ENCODE results near the gene TTLL10.

Gene TTLL10

GRCh38 chr1:1238702-1239178, 65.1 kb downstream of the TTLL10 start:
- DNase-seq = no peak

DNA sequence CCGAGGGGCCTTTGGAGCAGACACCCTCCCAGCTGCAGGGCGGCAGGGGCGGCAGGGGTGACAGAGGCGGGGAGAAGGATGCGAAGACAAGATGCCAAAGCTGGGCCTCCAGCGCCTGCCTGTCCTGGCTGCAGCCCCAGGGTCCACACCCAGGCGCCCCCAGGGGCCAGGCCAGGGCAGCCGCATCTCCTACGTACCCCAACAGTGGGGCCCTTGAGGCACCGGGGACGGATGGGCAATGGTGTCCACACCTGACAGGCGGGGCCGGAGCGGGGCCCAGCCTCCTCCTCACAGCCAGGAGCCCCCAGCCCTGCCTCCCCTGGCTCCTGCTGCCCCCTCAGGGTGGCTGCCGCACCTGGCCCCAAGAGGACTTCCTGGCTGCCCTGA, 65.5 kb downstream of the TTLL10 start:
- DNase-seq = no peak

- no peak for DNase-seq
Observed at GRCh38 chr1:1239614-1240347, 66.1 kb downstream of the TTLL10 start.

DNA sequence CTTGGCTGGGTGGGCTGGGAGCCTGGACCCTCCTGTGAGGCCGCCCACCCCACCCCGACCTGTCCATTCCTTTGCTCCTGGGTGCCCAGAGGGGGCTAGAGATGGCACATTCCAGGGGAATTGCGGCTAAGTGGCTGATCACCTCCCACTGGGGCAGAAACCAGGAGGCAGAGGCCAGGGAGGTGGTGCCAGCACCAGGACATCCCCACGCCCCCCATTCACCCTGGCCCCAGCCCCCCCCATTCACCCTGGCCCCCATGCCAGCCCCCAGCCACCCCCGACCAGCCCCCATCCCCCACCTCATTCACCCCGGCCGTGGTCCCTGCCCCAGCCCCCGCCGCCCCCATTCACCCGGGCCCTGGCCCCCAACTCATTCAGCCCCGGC, 66.7 kb downstream of the TTLL10 start:
- no peak for DNase-seq

GRCh38 chr1:1240822-1241587, 67.3 kb downstream of the TTLL10 start:
- no peak for DNase-seq

- no peak for DNase-seq
Observed at GRCh38 chr1:1241588-1242219, 68.0 kb downstream of the TTLL10 start.

DNA sequence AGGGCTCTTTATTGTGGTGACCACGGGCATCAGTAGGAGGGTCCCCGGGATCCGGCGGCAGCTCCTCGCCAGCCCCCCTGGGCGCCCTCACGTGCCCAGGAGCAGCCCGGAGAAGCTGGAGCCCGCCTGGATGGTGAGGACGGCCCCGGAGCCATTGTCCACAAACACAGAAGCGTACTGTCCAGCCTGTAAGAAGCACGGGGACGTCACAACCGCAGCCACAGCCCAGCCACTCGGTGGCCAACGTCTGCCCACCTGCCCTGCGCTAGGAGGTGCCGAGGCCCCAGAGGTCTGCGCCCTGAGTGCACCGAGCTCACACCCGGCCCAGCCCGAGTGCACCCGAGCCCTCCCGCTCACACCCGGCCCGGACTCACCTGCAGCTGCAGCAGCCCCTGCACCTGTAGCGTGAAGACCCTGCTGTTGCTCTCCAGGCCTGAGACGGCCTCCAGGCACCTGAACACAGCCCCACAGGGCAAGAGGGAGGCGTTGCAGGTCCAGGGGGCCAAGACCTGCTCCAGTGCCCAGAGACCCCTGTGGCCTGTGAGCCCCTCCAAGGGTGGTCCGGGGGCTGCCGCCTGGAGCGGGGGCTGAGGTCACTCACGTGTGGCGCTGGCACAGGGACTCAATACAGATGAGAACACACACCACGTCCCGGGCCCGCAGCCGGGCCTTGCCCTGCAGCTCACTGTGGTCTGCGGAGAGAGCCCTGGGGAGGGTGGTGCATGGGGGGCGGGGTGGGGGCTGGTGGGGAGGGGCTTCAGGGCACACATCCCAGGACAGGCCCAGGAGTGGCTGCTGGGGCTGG, 69.0 kb downstream of the TTLL10 start:
- DNase-seq = no peak

- DNase-seq = no peak
Observed at GRCh38 chr1:1243266-1243660, 69.6 kb downstream of the TTLL10 start.

DNA sequence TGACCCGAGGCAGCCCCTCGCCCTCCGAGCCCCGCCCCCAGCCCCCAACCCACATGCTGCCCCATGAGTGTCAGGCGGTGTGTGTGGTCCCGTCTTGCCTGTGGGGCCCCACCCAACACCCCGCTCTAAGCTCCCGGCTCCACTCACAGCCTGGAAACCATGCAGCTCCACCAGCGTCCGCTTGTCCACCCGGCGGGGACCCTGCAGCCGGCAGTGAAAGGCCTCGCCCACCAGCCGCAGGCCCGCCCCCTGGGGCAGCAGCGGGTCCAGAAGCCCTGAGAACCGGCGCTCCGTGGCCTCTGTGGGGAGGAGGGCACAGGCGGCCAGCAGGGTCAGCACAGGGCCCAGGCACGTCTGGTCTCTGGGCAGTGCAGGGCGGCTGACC, 70.1 kb downstream of the TTLL10 start:
- DNase-seq = no peak

GRCh38 chr1:1244192-1244811, 70.6 kb downstream of the TTLL10 start:
- DNase-seq = no peak

- no peak for DNase-seq
Observed at GRCh38 chr1:1245178-1245816, 71.6 kb downstream of the TTLL10 start.

GRCh38 chr1:1245817-1246576, 72.3 kb downstream of the TTLL10 start:
- DNase-seq = no peak

DNA sequence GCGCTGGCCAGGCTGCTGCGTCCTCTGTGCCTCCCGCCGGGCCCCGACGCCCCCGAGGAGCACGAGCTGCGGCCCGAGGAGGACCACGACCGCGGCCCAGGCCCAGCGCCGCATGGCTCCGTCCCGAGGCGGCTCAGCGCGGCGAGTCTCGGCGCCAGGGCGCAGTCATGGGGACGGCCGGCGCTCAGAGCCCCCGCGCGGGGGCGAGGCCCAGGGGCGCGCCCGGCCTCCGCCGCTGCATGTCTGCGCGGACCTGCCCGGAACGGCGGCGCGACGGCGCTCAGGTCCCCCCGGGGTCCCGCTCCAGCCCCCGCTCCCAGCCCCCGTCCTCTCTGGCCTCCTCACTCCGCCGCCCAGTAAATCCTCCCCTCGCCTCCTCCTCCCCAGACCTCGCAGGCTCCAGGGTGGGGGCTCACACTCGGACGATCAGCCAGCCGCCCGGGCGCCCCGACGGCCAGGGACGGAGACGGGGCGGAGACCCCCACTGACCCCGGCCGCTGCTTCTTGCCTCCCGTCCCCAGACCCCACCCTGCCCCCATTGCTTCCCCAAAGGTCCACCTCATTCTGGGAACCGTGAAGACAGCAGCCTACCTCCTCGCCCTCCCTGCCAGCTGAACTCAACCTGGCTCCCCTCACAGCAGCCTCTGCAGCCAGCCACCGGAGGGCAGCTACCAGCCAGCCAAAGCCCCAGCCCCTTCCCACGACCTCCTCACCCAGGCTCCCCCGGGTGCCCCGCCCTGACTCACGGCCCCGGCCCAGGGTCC, 73.1 kb downstream of the TTLL10 start, which contains the start of gene C1QTNF12:
Gene C1QTNF12, minus strand, starts transcription at position 146 of the 764 bp plus-strand sequence. Its CDS starts 32 bp downstream, at position 114.
- DNase-seq = no peak

GRCh38 chr1:1247341-1247913, 73.7 kb downstream of the TTLL10 start:
- DNase-seq = no peak
